ENCODE measurements around the gene FAM167B.
"Not testable (repeated sequence)": the region's sequence is repeated elsewhere in the genome, so short reads cannot be mapped to it uniquely, and the experiment has no call there.

DNA sequence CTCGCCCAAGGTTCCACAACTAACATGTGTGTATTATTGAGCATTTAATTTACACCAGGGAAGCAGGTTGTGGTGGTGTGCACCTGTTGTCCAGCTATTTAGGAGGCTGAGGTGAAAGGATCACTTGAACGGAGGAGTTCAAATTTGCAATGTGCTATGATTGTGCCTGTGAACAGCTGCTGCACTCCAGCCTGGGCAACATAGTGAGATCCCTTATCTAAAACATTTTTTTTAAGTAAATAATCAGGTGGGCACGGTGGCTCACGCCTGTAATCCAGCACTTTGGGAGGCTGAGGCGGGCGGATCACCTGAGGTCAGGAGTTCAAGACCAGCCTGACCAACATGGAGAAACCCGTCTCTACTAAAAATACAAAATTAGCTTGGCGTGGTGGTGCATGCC lies 37.8 kb downstream of the FAM167B start:
- TF ChIP-seq, protein P1, sequence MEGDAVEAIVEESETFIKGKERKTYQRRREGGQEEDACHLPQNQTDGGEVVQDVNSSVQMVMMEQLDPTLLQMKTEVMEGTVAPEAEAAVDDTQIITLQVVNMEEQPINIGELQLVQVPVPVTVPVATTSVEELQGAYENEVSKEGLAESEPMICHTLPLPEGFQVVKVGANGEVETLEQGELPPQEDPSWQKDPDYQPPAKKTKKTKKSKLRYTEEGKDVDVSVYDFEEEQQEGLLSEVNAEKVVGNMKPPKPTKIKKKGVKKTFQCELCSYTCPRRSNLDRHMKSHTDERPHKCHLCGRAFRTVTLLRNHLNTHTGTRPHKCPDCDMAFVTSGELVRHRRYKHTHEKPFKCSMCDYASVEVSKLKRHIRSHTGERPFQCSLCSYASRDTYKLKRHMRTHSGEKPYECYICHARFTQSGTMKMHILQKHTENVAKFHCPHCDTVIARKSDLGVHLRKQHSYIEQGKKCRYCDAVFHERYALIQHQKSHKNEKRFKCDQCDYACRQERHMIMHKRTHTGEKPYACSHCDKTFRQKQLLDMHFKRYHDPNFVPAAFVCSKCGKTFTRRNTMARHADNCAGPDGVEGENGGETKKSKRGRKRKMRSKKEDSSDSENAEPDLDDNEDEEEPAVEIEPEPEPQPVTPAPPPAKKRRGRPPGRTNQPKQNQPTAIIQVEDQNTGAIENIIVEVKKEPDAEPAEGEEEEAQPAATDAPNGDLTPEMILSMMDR (conservative IDR thresholded peaks at IDR 0.05; ENCODE audit: low read length), result not testable (repeated sequence)
- TF ChIP-seq EZH2phosphoT487 (IDR thresholded peaks at IDR 0.05; ENCODE audit: borderline replicate concordance, low read depth, low read length), result not testable (repeated sequence)
